GM19438 (cell line): ENCODE measurements around the gene TKTL1.
A peak's percentile ranks its signal among the peaks of the same experiment; 100 is the strongest.
"Not testable (repeated sequence)": the region's sequence is repeated elsewhere in the genome, so short reads cannot be mapped to it uniquely, and the experiment has no call there.

Experiments
- ATAC-seq: cut with Tn5 transposase; IDR thresholded peaks from one replicate; pipeline ENCODE4 v1.9.1; 2021; ENCODE audit warnings: low read depth; ENCODE audit not compliant: unreplicated experiment

The TKTL1 gene

GRCh38 chrX:154341399-154342298, 46.1 kb downstream of the TKTL1 start:
- ATAC-seq, result peak; percentile 66

GRCh38 chrX:154343063-154343462, 47.5 kb downstream of the TKTL1 start:
- ATAC-seq, result not testable (repeated sequence)

DNA sequence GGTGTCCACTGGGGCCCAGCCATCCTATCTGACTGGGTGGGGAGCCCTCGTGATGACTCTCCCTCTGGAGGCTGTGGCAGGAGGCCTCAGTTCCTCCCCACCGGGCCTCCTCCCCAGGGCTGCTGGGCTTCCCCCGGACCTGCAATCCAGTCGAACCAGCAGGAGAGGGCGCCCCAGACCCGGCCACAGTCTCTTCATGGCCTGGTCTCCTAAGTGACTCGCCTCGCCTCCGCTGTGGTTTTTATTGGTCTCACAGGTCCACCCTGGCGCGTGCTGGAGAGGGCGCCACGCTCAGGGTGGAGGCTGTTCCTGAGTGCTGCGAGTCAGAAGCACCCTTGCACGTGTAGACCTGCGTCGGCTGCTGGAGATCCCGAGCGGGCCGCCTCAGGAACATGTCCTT, 48.0 kb downstream of the TKTL1 start:
- peak; percentile 40 for ATAC-seq

- ATAC-seq, result no peak
Measured at GRCh38 chrX:154348114-154348531, 52.5 kb downstream of the TKTL1 start.

DNA sequence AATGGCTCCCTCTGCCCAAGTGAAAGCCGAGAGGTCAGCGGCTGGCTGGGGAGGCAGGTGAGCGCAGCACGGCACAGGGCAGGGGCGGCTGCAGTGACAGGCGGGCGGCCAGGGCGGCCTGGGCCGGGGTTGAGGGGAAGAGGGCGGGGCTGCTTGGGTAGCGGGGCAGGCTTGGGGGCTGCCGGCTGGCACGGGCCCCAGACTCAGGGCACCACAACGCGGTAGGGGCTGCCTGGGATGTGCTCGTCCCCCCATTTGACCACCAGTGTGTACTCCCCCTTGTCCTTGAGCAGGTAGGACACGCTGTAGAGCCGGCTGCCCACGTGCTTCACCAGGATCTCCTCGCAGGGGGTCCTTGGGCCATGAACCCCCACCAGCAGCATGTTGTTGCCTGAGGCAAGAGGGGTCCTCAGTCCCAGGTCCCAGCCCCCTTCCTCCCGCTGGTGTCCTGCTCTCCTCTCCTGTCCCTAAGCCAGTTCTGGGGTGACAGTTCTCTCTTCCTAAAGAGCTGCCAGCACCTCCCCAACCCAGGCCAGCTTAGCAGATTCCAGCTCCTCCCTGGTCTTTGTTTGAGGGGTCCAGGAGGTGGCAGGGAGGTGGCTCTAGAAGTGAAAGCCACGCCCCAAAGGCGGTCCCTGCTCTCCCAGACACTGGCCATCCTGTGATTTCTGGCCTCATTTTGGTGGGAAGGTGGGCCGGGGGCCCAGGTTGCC, 53.2 kb downstream of the TKTL1 start:
- ATAC-seq, result no peak

DNA sequence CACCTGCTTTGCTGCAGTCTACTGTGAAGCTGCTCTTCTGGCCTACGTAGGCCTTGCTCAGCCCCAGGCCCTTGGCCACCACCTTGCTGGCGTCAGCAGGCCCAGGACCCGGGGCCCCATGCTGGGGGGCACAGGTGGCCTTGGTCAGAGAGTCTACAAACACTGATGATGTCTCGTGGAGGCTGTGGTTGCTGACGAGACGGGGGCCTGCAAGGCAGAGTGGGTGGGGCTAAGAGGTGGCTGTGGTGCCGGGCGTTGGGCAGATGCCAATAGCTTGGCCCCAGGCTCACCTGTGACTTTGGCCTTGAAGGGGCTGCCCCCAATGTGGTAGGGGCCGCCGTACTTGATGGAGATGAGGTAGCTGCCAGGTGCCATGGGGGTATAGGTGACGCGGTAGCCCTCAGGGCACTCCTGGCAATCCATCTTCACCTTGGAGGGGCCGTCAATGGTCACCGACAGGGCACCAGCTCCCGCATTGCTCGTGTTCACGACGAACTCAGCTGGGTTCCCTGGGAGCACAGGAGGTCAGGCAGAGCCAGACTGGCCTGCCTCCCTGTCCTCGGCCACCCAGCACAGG, 53.9 kb downstream of the TKTL1 start:
- no peak for ATAC-seq

DNA sequence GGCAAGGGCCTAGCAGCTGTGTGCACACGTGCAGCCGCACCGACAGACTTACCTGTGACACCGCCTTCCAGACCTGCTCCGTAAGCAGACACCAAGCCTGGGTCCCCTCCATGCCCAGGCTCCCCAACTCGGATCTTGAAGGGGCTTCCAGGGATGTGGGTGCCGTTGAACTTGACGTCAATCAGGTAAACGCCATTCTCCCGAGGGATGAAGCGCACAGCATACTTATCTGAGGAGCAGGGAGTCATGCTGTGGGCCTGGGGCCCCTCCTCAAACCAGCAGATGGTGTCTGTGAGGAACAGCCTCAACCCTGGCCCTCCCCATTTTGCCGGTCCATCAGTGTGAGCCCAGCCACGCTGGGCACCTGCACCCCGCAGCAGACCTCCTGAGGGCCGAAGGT, 54.4 kb downstream of the TKTL1 start:
- ATAC-seq, result no peak

DNA sequence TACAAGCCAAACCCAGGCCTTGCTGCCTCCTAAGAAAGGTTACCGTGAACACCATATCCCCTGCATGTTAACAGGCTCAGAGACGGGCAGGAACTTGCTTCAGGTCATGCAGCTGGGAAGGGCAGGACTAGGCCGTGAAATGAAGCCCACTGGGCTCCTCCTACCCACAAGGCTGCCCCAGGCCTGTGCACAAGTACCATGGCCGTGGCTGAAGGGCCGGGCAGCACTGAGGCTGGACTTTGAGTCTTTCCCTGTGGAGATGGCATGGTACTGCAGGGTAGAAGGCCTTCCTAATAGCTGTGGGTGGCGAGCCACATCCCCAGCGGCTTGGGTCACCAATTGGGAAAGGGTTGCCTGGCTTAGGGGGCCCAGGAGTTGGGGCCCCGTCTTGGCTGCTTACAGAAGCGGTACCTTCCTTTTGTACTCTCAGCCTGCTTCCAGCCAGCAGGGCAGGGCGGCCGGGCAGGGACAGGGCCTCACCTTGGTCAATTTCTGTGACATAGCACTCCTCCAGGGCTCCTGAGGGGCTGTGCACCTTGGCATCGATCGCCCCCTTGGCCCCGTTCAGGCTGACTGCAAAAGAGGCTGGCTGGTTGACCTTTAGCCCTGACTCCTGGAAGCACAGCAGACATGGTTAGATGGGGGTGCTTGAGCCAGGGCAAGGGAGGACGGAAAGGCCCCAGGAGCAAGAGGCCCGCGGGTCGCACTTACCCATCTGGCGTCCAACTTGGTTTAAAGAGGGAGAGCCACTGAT, 55.0 kb downstream of the TKTL1 start:
- no peak for ATAC-seq

- ATAC-seq, result no peak
Measured at GRCh38 chrX:154351183-154352011, 55.8 kb downstream of the TKTL1 start.

DNA sequence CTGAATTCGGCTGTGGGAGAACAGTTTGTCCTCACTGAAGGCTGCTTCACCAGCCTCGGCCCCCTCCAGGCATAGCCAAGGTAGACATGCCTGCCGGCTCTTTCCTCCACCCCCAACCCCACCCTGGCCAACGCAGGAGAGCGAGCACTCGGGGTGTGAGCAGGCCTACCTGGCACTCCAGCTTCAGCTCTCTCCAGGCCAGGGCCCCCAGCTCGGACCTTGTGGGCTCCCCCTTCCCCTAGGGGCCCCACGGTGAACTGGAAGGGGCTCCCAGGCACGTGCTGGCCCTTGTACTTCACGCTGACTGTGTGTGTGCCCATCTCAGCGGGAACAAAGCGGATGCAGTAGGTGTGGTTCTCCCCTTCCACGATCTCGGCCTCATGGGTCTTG, 56.4 kb downstream of the TKTL1 start:
- ATAC-seq, result no peak

DNA sequence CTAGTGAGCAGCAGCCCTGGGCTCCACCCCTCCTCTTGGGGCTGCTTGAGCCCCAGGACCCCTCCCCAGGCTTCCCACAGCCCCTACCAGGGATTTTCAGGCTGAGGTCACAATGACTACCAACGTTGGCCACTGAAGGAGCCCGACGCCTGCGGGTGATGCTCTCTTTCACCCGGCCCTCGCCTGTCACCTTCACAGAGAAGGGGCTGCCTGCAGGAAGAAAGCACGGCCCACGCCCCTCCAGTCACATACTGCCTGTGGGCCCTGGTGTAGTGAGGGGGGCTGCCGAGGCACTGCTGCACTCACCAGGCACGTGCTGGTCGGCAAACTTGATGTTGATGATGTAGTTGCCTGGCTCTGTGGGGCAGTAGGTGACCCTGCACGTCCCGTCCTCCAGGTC, 56.9 kb downstream of the TKTL1 start:
- no peak for ATAC-seq

- no peak for ATAC-seq
Measured at GRCh38 chrX:154353172-154353843, 57.7 kb downstream of the TKTL1 start.

DNA sequence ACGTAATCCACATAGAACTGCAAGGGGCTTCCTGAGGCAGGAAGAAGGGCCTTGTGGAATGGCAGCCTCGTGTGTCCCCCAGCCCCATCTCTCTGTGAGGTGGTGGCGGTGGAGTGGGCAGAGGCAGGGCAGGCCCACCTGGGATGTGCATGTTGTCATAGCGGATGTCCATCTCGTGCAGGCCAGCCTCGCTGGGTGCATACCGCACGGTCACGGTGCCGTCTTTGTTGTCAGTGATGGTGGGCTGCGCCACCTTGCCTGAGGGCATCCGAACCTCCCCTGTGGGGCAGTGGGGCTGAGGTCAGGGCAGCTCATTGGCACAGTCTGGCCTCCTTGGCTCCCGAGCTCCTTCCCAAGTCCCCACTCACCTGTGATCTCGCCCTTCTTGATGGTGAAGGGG, 58.4 kb downstream of the TKTL1 start:
- ATAC-seq, result no peak

DNA sequence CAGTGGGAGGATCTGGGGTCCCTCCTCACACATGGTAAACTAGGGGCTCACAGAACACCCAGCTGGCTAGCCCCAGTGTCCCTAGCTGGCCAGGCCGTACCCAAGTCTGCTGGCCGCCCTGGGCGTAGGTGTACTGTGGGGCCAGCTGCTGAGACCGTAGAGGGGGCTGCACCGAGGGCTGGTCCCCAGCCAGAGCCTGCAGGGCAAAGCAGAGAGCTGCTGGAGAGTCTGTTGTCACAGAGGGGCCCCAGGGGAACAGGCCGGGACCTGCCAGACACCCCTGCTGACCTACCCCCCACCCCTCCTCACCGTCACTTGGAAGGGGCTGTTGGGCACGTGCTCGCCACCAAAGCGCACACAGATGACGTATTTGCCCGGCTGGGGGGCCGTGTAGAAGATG, 58.9 kb downstream of the TKTL1 start:
- no peak for ATAC-seq

DNA sequence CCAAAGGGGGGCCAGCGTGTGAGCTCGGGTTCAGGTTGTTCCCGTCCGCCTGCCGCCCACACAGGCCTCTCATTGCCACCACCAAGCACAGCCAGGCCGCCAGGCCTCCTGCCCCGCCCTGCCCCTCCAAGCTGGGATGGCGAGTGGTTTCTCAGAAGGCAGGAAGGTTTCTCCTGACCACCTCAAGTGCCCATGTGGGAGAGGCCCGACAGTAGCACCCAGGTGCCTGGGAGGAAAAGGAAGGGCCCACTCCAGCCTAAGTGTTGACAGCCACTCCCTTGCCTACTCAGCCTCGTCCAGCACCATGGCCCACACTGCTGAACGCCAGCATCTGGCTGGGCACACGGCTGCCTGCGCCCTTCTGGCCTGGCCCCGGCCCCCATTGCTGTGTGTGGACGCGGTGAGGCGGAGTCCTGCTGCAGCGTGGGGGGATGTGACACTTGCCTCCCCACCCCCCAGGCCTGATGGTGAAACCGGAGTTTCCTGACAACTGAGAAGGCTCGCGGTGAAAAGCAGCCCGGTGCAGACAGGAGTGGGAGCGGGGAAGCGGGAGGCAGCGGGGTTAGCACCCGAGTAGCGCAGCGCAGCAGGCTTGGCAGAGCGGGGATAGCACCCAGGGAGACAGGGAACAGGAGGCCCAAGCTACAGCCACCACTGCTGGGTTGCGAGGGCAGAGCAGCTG, 59.6 kb downstream of the TKTL1 start:
- ATAC-seq, result no peak

GRCh38 chrX:154355776-154356140, 60.2 kb downstream of the TKTL1 start:
- ATAC-seq, result no peak

- no peak for ATAC-seq
Measured at GRCh38 chrX:154356596-154356995, 61.0 kb downstream of the TKTL1 start.

DNA sequence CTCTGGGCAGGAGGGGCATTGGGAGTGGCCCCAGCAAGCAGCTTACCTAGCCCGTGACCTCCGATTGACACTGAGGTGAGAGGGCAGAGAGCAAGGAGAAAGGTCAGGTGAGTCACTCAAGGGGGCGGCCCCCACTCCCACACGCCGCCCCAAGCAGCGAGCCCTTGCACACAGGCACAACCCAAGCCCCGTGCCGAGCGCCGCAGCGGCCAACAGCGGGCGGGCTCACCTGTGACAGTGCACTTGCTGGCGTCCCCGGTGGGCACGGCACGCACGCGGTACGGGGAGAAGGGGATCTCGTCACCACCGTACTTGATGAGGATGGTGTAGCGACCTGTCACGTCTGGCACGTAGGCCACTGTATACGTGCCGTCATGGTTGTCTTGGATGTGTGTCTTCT, 61.6 kb downstream of the TKTL1 start:
- no peak for ATAC-seq

DNA sequence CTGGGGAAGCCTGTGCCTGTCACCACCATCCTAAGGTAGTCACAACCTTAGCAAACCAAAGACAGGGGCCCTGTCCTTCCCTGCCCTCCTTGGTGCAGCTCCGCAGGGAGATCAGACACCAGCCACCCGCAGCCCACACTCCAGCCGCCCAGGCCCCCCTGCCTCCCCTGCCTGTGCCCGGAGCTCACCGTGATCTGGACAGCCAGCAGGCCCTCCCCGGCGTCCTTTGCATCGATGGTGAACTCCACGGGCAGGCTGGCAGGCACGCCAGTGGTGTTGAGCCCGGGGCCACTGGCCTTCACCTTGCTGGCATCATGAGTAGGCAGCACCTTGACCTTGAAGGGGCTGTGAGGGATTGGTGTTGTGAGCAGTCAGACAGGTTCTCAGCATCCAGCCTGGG, 62.4 kb downstream of the TKTL1 start:
- no peak for ATAC-seq
